HepG2 (cell line): ENCODE results near the gene ZDHHC7. TPM values are rescaled to one million over a fixed set of nuclear protein-coding genes. Genes with fewer than 3 reads are reported as not detected.

Source experiments
- FLYWCH1 ChIP-seq: sonication (generic); formaldehyde crosslinking; IDR thresholded peaks from 2 replicates; pipeline ENCODE4 v1.8.1; 2023; ENCODE audit warnings: mild to moderate bottlenecking, missing genetic modification reagents
- HNF4A ChIP-seq: sonication (generic); formaldehyde crosslinking; IDR thresholded peaks from 2 replicates; pipeline ENCODE4 v1.4.0; 2020; ENCODE audit warnings: missing genetic modification reagents
- NFAT5 ChIP-seq: sonication (generic); formaldehyde crosslinking; IDR thresholded peaks from 2 replicates; pipeline ENCODE4 v1.4.0; 2020; ENCODE audit warnings: missing genetic modification reagents
- NR0B2 ChIP-seq: sonication (generic); formaldehyde crosslinking; IDR thresholded peaks from 2 replicates; pipeline ENCODE4 v1.4.0; 2020; ENCODE audit warnings: mild to moderate bottlenecking, missing genetic modification reagents
- PRDM10 ChIP-seq: sonication (generic); formaldehyde crosslinking; IDR thresholded peaks from 2 replicates; pipeline ENCODE4 v1.4.0; 2020; ENCODE audit warnings: low read depth, missing genetic modification reagents
- SAP130 ChIP-seq: IDR thresholded peaks from 2 replicates; pipeline ENCODE4 v1.6.1; 2016; ENCODE audit warnings: low read depth
- SPEN ChIP-seq: sonication (generic); formaldehyde crosslinking; IDR thresholded peaks from 2 replicates; pipeline ENCODE4 v1.5.1; 2020; ENCODE audit warnings: low read depth, mild to moderate bottlenecking, missing genetic modification reagents
- TFDP2 ChIP-seq: sonication (generic); formaldehyde crosslinking; IDR thresholded peaks from 2 replicates; pipeline ENCODE4 v1.4.0; 2020; ENCODE audit warnings: missing genetic modification reagents
- THAP11 ChIP-seq: IDR thresholded peaks from 2 replicates; pipeline ENCODE4 v1.6.1; 2016; ENCODE audit warnings: missing biosample characterization, missing genetic modification reagents
- XRCC5 ChIP-seq: fragments of 200-400 bp; formaldehyde crosslinking; optimal IDR thresholded peaks from 2 replicates; pipeline ENCODE3; 2017; ENCODE audit warnings: mild to moderate bottlenecking, low read length
- ZBTB20 ChIP-seq: sonication (generic); formaldehyde crosslinking; IDR thresholded peaks from 2 replicates; pipeline ENCODE4 v1.8.1; 2023; ENCODE audit warnings: missing genetic modification reagents, low read depth, mild to moderate bottlenecking, borderline replicate concordance
- ZNF121 ChIP-seq: sonication (generic); formaldehyde crosslinking; IDR thresholded peaks from 2 replicates; pipeline ENCODE4 v1.5.0; 2020; ENCODE audit warnings: mild to moderate bottlenecking, missing genetic modification reagents
- ZNF329 ChIP-seq: sonication (generic); formaldehyde crosslinking; IDR thresholded peaks from 2 replicates; pipeline ENCODE4 v1.9.0; 2021; ENCODE audit warnings: low read depth, mild to moderate bottlenecking, missing genetic modification reagents
- ZNF619 ChIP-seq: sonication (generic); formaldehyde crosslinking; IDR thresholded peaks from 2 replicates; pipeline ENCODE4 v1.4.0; 2020; ENCODE audit warnings: mild to moderate bottlenecking, missing genetic modification reagents
- polyA plus RNA-seq, 8 experiments: library from polyadenylated mRNA; depleted of rRNA in 3 of 8; stranded (reverse) in 7 of 8; unstranded in 1 of 8; fragments of >200 nt; fragmentation: Illumina TruSeq in 4 of 8; extraction: Trizol in 4 of 8; gene quantifications; 2 replicates each; pipeline versions ENCODE4 v1.2.1 to v1.2.3, GENCODE V29; 2011 to 2016; ENCODE audit warnings: low read depth in 4 of 8, missing spikeins in 1 of 8, mixed read lengths in 1 of 8; ENCODE audit not compliant: insufficient read depth in 1 of 8
- total RNA-seq, 5 experiments: library from RNA; depleted of rRNA; stranded (reverse); fragments of >200 nt; fragmentation: Illumina TruSeq; extraction: Trizol; gene quantifications; 2 replicates each; pipeline ENCODE4 v1.2.3, GENCODE V29; 2016; ENCODE audit warnings: low read depth in 1 of 5
- TF ChIP-seq, protein P1 (sequence below): sonication (generic); IDR thresholded peaks from 2 replicates; pipeline ENCODE4 v1.6.1; 2016; ENCODE audit warnings: low read depth, borderline replicate concordance

The ZDHHC7 gene
- total and polyA plus RNA-seq, 2 of the 13 experiments (the other 11 are each of a cell fraction or from before 2014, with no cell fraction given), result 46.8 to 67.6 TPM

DNA sequence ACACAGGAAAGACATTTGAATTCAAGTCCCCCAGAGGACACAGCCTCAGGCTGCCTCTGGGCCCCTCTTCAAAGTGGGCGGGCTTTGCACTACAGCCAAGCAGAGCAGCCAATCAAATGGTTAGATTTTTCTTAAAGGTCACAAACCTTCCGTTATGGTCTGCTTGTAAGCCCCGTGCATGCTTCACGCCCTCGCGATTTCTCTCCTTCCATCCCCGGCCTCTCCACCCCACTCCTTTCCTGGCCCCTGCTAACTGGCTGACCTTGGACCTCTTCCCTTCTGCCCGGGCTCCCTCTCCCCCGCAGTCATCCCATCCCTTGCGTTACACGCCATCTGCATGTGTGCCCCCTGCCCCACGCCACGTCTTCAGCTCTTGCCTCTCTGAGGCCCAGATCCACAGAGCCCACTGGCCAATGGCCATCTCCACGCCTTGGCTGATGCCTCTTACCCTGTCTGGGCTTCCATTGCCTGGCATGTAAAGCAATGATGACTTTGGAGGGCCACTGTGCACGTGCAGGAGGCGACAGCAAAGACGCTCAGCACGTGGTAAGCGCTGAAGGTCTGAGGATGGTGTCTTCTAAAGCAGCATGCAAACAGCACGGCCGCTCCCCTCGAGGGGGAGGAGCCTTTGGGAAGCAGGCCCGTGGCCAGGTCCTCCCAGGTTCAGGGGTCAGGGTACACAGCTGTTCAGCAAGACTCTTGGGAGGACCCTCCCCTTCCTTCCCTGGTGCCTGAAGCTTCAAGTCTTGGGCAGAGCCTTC is 86.8 kb downstream of the ZDHHC7 start (continued):
- TF ChIP-seq, protein P1, sequence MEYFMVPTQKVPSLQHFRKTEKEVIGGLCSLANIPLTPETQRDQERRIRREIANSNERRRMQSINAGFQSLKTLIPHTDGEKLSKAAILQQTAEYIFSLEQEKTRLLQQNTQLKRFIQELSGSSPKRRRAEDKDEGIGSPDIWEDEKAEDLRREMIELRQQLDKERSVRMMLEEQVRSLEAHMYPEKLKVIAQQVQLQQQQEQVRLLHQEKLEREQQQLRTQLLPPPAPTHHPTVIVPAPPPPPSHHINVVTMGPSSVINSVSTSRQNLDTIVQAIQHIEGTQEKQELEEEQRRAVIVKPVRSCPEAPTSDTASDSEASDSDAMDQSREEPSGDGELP, result peak; percentile 73; the same call in 1 of the 2 replicates
- TF ChIP-seq NFAT5 (CRISPR knock-in tag), result peak; percentile 69; the same call in 1 of the 2 replicates
- TF ChIP-seq THAP11 (CRISPR knock-in tag), result no peak
- TF ChIP-seq SPEN (CRISPR knock-in tag), result peak; percentile 65; the same call in 1 of the 2 replicates
- 0 out of 2 replicates have a peak, but pooled peaks have one; percentile 73 for TF ChIP-seq FLYWCH1 (CRISPR knock-in tag)
- peak; percentile 77 for TF ChIP-seq HNF4A
- TF ChIP-seq ZBTB20, result peak; percentile 16; the same call in 1 of the 2 replicates
- no peak; the same call in 1 of the 2 replicates for TF ChIP-seq SAP130 (CRISPR knock-in tag)
- peak; percentile 81 for TF ChIP-seq NR0B2 (CRISPR knock-in tag)
- TF ChIP-seq ZNF329 (CRISPR knock-in tag), result 0 out of 2 replicates have a peak, but pooled peaks have one; percentile 29
- TF ChIP-seq PRDM10, result no peak
- TF ChIP-seq ZNF619, result no peak
- TF ChIP-seq XRCC5, result no peak
- TF ChIP-seq ZNF121 (CRISPR knock-in tag), result no peak
- peak; percentile 64; the same call in 1 of the 2 replicates for TF ChIP-seq TFDP2 (CRISPR knock-in tag)
